CD14-positive monocyte (primary cell): ENCODE results near the gene TNFRSF25. TPM values are rescaled to one million over a fixed set of nuclear protein-coding genes. Genes with fewer than 3 reads are reported as not detected.

Experiments used
- DNase-seq, 3 donors: peaks; one replicate each; pipeline ENCODE4 v3.0.0-alpha.2; 2011 to 2022
- H2AFZ ChIP-seq: 2 replicates; pipeline ENCODE4 v1.6.0; 2012; ENCODE audit warnings: mild to moderate bottlenecking, low read depth, low read length, inconsistent platforms; ENCODE audit not compliant: insufficient read depth, poor library complexity, severe bottlenecking
- H3K27ac ChIP-seq, 2 donors: 1 replicate in 1 of 2; 2 replicates in 1 of 2; pipeline ENCODE4 v1.5.1; 2012 to 2013; ENCODE audit warnings: low read length in 2 of 2, control low read depth in 1 of 2, inconsistent platforms in 1 of 2, low read depth in 1 of 2, mild to moderate bottlenecking in 1 of 2
- H3K27me3 ChIP-seq, 2 donors: one replicate each; pipeline versions ENCODE4 v1.6.0 to v1.6.1; 2011 to 2013; ENCODE audit warnings: low read length in 2 of 2; ENCODE audit not compliant: control insufficient read depth in 2 of 2, insufficient read depth in 2 of 2
- H3K36me3 ChIP-seq, 2 donors: replicated peaks in 1 of 2; 1 replicate in 1 of 2; 2 replicates in 1 of 2; pipeline versions ENCODE4 v1.5.1 to v1.6.1; 2012 to 2013; ENCODE audit warnings: low read length in 2 of 2, control low read depth in 1 of 2, inconsistent platforms in 1 of 2, mild to moderate bottlenecking in 1 of 2; ENCODE audit not compliant: insufficient read depth in 2 of 2, control insufficient read depth in 1 of 2
- H3K4me1 ChIP-seq, 2 donors: 1 replicate in 1 of 2; 2 replicates in 1 of 2; pipeline versions ENCODE4 v1.5.1 to v1.6.1; 2012 to 2013; ENCODE audit warnings: low read length in 2 of 2, control low read depth in 1 of 2, inconsistent platforms in 1 of 2, mild to moderate bottlenecking in 1 of 2, moderate library complexity in 1 of 2; ENCODE audit not compliant: insufficient read depth in 2 of 2, control insufficient read depth in 1 of 2
- H3K4me2 ChIP-seq: replicated peaks from 2 replicates; pipeline ENCODE3; 2012; ENCODE audit warnings: low read length, moderate library complexity, mild to moderate bottlenecking; ENCODE audit not compliant: poor library complexity, severe bottlenecking; ENCODE audit errors: extremely low read depth
- H3K4me3 ChIP-seq, 3 experiments: fragments of 200-600 bp in 1 of 3; sonication (generic) in 1 of 3; replicated peaks in 1 of 3; 1 replicate in 2 of 3; 2 replicates in 1 of 3; pipeline ENCODE4 v1.5.1; 2011 to 2013; ENCODE audit warnings: low read length in 3 of 3, mild to moderate bottlenecking in 3 of 3, control low read depth in 2 of 3, low read depth in 2 of 3, inconsistent platforms in 1 of 3, moderate library complexity in 1 of 3
- H3K79me2 ChIP-seq: 2 replicates; pipeline ENCODE4 v1.6.0; 2012; ENCODE audit warnings: mild to moderate bottlenecking, control low read depth, inconsistent platforms, low read length, moderate library complexity; ENCODE audit not compliant: insufficient read depth
- H3K9ac ChIP-seq: 2 replicates; pipeline ENCODE4 v1.6.0; 2017; ENCODE audit warnings: low read length, mild to moderate bottlenecking; ENCODE audit not compliant: insufficient read depth, poor library complexity, severe bottlenecking
- H3K9me3 ChIP-seq, 2 donors: replicated peaks in 1 of 2; 1 replicate in 1 of 2; 2 replicates in 1 of 2; pipeline versions ENCODE4 v1.5.1 to v1.6.1; 2012 to 2013; ENCODE audit warnings: low read length in 2 of 2, control low read depth in 1 of 2; ENCODE audit not compliant: control insufficient read depth in 1 of 2, insufficient read depth in 1 of 2
- H4K20me1 ChIP-seq: 2 replicates; pipeline ENCODE4 v1.6.0; 2012; ENCODE audit warnings: mild to moderate bottlenecking, low read length, control low read depth, moderate library complexity; ENCODE audit not compliant: insufficient read depth
- H3K27ac Mint-ChIP-seq, 7 donors: one replicate each; pipeline ENCODE4 v1.8.0; 2020; ENCODE audit warnings: mild to moderate bottlenecking in 7 of 7, mixed read lengths in 7 of 7, moderate library complexity in 6 of 7, inconsistent platforms in 2 of 7
- H3K27me3 Mint-ChIP-seq, 3 donors: one replicate each; pipeline ENCODE4 v1.8.0; 2021 to 2022; ENCODE audit warnings: low read depth in 3 of 3, mild to moderate bottlenecking in 3 of 3, mixed read lengths in 3 of 3, moderate library complexity in 3 of 3, inconsistent platforms in 1 of 3
- H3K36me3 Mint-ChIP-seq, 2 donors: one replicate each; pipeline ENCODE4 v1.8.0; 2020; ENCODE audit warnings: mixed read lengths in 2 of 2, inconsistent platforms in 1 of 2, mild to moderate bottlenecking in 1 of 2
- H3K4me1 Mint-ChIP-seq: one replicate; pipeline ENCODE4 v1.8.0; 2020; ENCODE audit warnings: mild to moderate bottlenecking, mixed read lengths
- H3K4me3 Mint-ChIP-seq, 2 donors: one replicate each; pipeline ENCODE4 v1.8.0; 2020; ENCODE audit warnings: mild to moderate bottlenecking in 2 of 2, mixed read lengths in 2 of 2, moderate library complexity in 1 of 2
- H3K9me3 Mint-ChIP-seq, 7 donors: one replicate each; pipeline ENCODE4 v1.8.0; 2020 to 2022; ENCODE audit warnings: mixed read lengths in 7 of 7, mild to moderate bottlenecking in 6 of 7, moderate library complexity in 6 of 7, inconsistent platforms in 2 of 7
- CTCF ChIP-seq: fragments of 200-600 bp; IDR thresholded peaks from one replicate; pipeline ENCODE4 v1.8.0; 2022; ENCODE audit warnings: antibody characterized with exemption, mild to moderate bottlenecking
- WGBS: methylation state at CpG from one replicate; pipeline ENCODE4 v1.1.5; 2013; ENCODE audit warnings: missing lambda C conversion rate; ENCODE audit not compliant: insufficient coverage; 5-methylcytosine and 5-hydroxymethylcytosine counted together
- intact Hi-C, 2 donors: fragments of 100-400 bp; cut with micrococcal nuclease; formaldehyde crosslinking; loops; one replicate each; pipeline versions ENCODE4 v1.15.0 to v1.15.1; 2023
- polyA plus RNA-seq, 3 donors: library from polyadenylated mRNA; depleted of rRNA in 1 of 3; unstranded in 2 of 3; stranded (reverse) in 1 of 3; fragments of 300-500 nt in 2 of 3; fragments of >200 nt in 1 of 3; fragmentation: Illumina TruSeq in 2 of 3; gene quantifications; 1 replicate in 2 of 3; 2 replicates in 1 of 3; pipeline ENCODE4 v1.2.3, GENCODE V29; 2012 to 2021

Gene TNFRSF25
- polyA plus RNA-seq, 3 donors = 0.33 to 3.0 (median 0.48) TPM

GRCh38 chr1:6504887-6505286 is 38.9 kb upstream of the TNFRSF25 start:
- H3K4me3 Mint-ChIP-seq = no peak overlapping the region
- Histone ChIP-seq H3K27me3 (no peaks in the 10 kb centered on the region), H3K4me1 (peaks cover 0 to 3% of the 10 kb centered on the region in 2 donors), H3K36me3 (no peaks in the 10 kb centered on the region), H3K4me2 (no peak overlapping the region), H3K4me3 (no peak overlapping the region), H3K9ac (no peak overlapping the region), H3K9me3 (no peaks in the 10 kb centered on the region), H3K27ac (no peak overlapping the region), H4K20me1 (no peaks in the 10 kb centered on the region), H2AFZ (no peak overlapping the region), H3K79me2 (no peaks in the 10 kb centered on the region)
- H3K27me3 Mint-ChIP-seq = peaks cover 5 to 11% (median 9%) of the 10 kb centered on the region in 3 donors
- H3K27ac Mint-ChIP-seq = peak overlapping the region in 1 of 7 donors; percentile 30
- DNase-seq = no peak
- peaks cover 2% of the 10 kb centered on the region for H3K4me1 Mint-ChIP-seq
- 96% methylated on average over 15 of the region's 15 CpGs for WGBS
- no peak for TF ChIP-seq CTCF
- H3K36me3 Mint-ChIP-seq = no peaks in the 10 kb centered on the region
- no peaks in the 10 kb centered on the region for H3K9me3 Mint-ChIP-seq
- intact Hi-C loops = no loop called here

- Histone ChIP-seq H3K4me3 (no peak overlapping the region), H4K20me1 (no peaks in the 10 kb centered on the region), H3K27ac (no peak overlapping the region), H3K79me2 (no peaks in the 10 kb centered on the region), H3K4me1 (peaks cover 0 to 1% of the 10 kb centered on the region in 2 donors), H3K9me3 (no peaks in the 10 kb centered on the region), H2AFZ (no peak overlapping the region), H3K9ac (no peak overlapping the region), H3K36me3 (no peaks in the 10 kb centered on the region), H3K27me3 (no peaks in the 10 kb centered on the region), H3K4me2 (no peak overlapping the region)
- intact Hi-C loops = no loop called here
- no peak for TF ChIP-seq CTCF
- Mint-ChIP-seq H3K9me3 (no peaks in the 10 kb centered on the region), H3K27ac (peak overlapping the region in 1 of 7 donors; percentile 46), H3K4me3 (no peak overlapping the region), H3K27me3 (peaks cover 9 to 11% (median 9%) of the 10 kb centered on the region in 3 donors), H3K4me1 (no peaks in the 10 kb centered on the region), H3K36me3 (no peaks in the 10 kb centered on the region)
- 87% methylated on average over 10 of the region's 20 CpGs for WGBS
- no peak for DNase-seq
Observed at GRCh38 chr1:6503884-6504602, 38.1 kb upstream of the TNFRSF25 start.
